SJCRH30 (cell line): ENCODE measurements around the gene HOXB13. TPM values are rescaled to one million over a fixed set of nuclear protein-coding genes. Genes with fewer than 3 reads are reported as not detected.
"Not testable (repeated sequence)": the region's sequence is repeated elsewhere in the genome, so short reads cannot be mapped to it uniquely, and the experiment has no call there.

ENCODE experiments used
- DNase-seq, 2 experiments: peaks; one replicate each; pipeline ENCODE4 v3.0.0-alpha.2; 2015 to 2020
- H3K27ac ChIP-seq: fragments of 250-450 bp; sonication (Bioruptor Pico); 2 replicates; pipeline ENCODE4 v1.5.1; 2020; ENCODE audit warnings: mild to moderate bottlenecking, moderate library complexity
- H3K27me3 ChIP-seq: fragments of 250-450 bp; sonication (Bioruptor Pico); 2 replicates; pipeline ENCODE4 v1.5.1; 2020; ENCODE audit warnings: mild to moderate bottlenecking, moderate library complexity
- H3K36me3 ChIP-seq: fragments of 250-450 bp; sonication (Bioruptor Pico); 2 replicates; pipeline ENCODE4 v1.5.1; 2020; ENCODE audit warnings: mild to moderate bottlenecking, moderate library complexity
- H3K4me1 ChIP-seq: fragments of 250-450 bp; sonication (Bioruptor Pico); 2 replicates; pipeline ENCODE4 v1.5.1; 2020; ENCODE audit warnings: mild to moderate bottlenecking, moderate library complexity
- H3K4me3 ChIP-seq: fragments of 250-450 bp; sonication (Bioruptor Pico); 2 replicates; pipeline ENCODE4 v1.5.1; 2020; ENCODE audit warnings: mild to moderate bottlenecking, moderate library complexity
- H3K9me3 ChIP-seq: fragments of 250-450 bp; sonication (Bioruptor Pico); replicated peaks from 2 replicates; pipeline ENCODE4 v1.5.1; 2020; ENCODE audit warnings: mild to moderate bottlenecking, moderate library complexity
- total RNA-seq: library from RNA; depleted of rRNA; stranded (reverse); fragments of >200 nt; shearing (Covaris generic); gene quantifications from 2 replicates; pipeline ENCODE4 v1.2.3, GENCODE V29; 2014

Gene HOXB13
- total RNA-seq, 1 experiment from 2014 or later = 8.3 TPM

GRCh38 chr17:48725004-48725287 lies 3.6 kb downstream of the HOXB13 start:
- DNase-seq = no peak
- no peak overlapping the region for H3K4me3 ChIP-seq
- H3K27me3 ChIP-seq = no peaks in the 10 kb centered on the region
- H3K36me3 ChIP-seq = no peaks in the 10 kb centered on the region
- H3K27ac ChIP-seq = no peak overlapping the region
- no peaks in the 10 kb centered on the region for H3K9me3 ChIP-seq
- peaks cover 2% of the 10 kb centered on the region; the same call in 1 of the 2 replicates for H3K4me1 ChIP-seq

DNA sequence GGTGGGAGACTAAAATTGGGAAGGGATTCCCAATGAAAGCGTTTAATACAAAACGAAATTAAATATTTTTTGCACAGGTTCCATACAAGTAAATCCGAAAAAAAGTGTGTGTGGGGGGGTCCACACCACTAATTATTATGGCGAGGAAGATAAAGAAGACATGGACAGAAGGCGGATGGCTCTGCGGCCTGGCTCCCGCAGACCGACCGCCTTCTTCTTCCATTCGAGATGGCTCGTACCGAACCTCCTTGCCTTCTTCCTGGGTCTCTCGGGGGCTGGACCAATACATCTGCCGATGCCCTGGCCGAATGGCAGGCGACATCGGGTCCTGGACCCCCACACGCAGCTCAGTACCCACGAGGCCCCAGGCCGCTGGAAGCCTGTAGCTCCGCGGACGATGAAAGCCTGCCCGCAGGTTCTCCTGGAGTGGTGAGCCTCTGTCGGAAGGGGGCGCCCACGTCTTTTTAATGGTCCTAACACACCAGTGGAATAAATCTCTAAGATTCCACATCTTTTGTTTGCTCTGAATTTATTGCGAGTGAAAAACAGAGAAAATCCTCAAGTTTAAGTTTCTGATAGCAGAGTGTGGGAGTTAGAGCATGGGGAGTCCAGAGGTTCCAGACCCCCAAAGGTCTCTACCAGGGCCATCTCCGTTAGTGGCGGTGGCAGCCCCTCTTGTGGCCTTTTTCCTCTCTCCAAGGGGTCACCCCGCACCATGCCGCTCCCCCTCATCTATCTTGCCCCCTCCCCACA lies 4.1 kb downstream of the HOXB13 start:
- H3K4me3 ChIP-seq = no peak overlapping the region
- H3K4me1 ChIP-seq = no peaks in the 10 kb centered on the region
- H3K27me3 ChIP-seq = no peaks in the 10 kb centered on the region
- peak; percentile 33 to 59 for DNase-seq
- no peak overlapping the region for H3K27ac ChIP-seq
- H3K9me3 ChIP-seq = no peaks in the 10 kb centered on the region
- no peaks in the 10 kb centered on the region for H3K36me3 ChIP-seq

- no peak for DNase-seq
- no peaks in the 10 kb centered on the region for H3K27me3 ChIP-seq
- H3K4me3 ChIP-seq = peak overlapping the region; percentile 41
- no peak overlapping the region; the same call in 1 of the 2 replicates for H3K27ac ChIP-seq
- no peaks in the 10 kb centered on the region for H3K36me3 ChIP-seq
- no peaks in the 10 kb centered on the region for H3K9me3 ChIP-seq
- no peaks in the 10 kb centered on the region for H3K4me1 ChIP-seq
These were observed 4.9 kb downstream of the HOXB13 start for GRCh38 chr17:48723423-48724250.

DNA sequence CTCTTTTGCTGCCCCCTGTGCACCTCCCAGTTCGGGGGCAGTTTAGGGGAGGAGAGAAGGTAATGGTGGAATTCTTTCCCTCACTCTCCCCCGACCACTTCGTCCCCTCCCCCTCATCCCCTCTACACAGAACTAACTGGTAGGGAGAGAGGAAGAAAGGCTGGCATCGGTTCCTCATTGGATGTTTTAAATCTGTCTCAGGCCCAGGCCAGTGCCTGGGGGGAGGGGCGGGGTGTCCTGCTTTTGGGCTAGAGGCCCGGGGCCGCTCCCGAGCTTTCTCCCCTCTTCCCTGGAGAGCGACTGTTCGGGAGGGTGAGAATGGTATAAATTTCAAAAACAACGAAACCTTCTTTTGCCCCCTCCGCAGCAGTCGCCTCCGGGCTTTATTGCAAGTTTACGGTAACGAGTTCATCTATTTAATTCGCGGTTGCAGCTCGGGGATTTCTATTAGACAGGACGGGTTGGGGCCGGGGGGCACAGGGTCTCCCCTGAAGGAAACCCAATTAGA lies 5.6 kb downstream of the HOXB13 start, which contains the start of gene PRAC2:
PRAC2 (plus strand) TSS at position 271 of the 508 bp plus-strand sequence. CDS start 1,226 bp downstream, outside the sequence.
- Histone ChIP-seq H3K27me3 (no peaks in the 10 kb centered on the region), H3K36me3 (no peaks in the 10 kb centered on the region), H3K27ac (no peak within 1 kb of the TSS; the same call in 1 of the 2 replicates), H3K4me1 (no peaks in the 10 kb centered on the region), H3K9me3 (no peaks in the 10 kb centered on the region), H3K4me3 (peak within 1 kb of the TSS; percentile 41)
- DNase-seq = peak; percentile 52 to 55

- no peak within 1 kb of the TSS; the same call in 1 of the 2 replicates for H3K27ac ChIP-seq
- peak within 1 kb of the TSS; percentile 41 for H3K4me3 ChIP-seq
- no peaks in the 10 kb centered on the region for H3K27me3 ChIP-seq
These were observed 6.2 kb downstream of the HOXB13 start, which contains the start of gene PRAC1 for GRCh38 chr17:48722201-48722907. Gene PRAC1 (minus strand): TSS chr17:48722518. CDS start chr17:48722392, 126 bp downstream.

DNA sequence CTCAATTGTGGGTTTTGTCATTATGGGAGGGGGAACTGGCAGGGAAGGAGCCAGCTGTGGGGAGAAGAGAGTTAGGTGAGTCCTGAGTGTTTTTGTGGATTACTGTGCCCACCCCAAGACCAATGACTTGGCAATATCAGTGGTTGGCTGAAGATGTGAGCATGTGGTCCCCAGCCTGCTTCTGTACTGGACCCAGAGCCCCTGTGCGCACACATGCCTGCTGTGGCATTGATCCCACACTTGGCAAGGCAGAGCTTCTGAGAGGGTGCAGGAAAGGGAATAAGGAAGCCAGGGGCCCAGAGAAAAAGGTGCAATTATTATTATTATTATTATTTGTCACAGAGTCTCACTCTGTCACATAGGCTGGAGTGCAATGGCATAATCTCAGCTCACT lies 7.5 kb downstream of the HOXB13 start:
- H3K36me3 ChIP-seq = no peaks in the 10 kb centered on the region
- H3K4me1 ChIP-seq = no peaks in the 10 kb centered on the region
- H3K4me3 ChIP-seq = no peak overlapping the region
- DNase-seq = no peak
- no peak overlapping the region for H3K27ac ChIP-seq
- H3K9me3 ChIP-seq = no peaks in the 10 kb centered on the region; the same call in 1 of the 2 replicates
- H3K27me3 ChIP-seq = no peaks in the 10 kb centered on the region

More at GRCh38 chr17:48722201-48722907, 6.2 kb downstream of the HOXB13 start, which contains the start of gene PRAC1:
- DNase-seq = peak in 1 of 2 experiments; percentile 17
- Histone ChIP-seq H3K36me3 (no peaks in the 10 kb centered on the region), H3K4me1 (no peaks in the 10 kb centered on the region), H3K9me3 (no peaks in the 10 kb centered on the region)

GRCh38 chr17:48720266-48721008 lies 8.1 kb downstream of the HOXB13 start:
- H3K27me3 ChIP-seq = no peaks in the 10 kb centered on the region
- H3K4me1 ChIP-seq = no peaks in the 10 kb centered on the region; the same call in 1 of the 2 replicates
- no peak for DNase-seq
- H3K27ac ChIP-seq = no peak overlapping the region
- H3K4me3 ChIP-seq = no peak overlapping the region
- H3K9me3 ChIP-seq = no peaks in the 10 kb centered on the region; the same call in 1 of the 2 replicates
- no peaks in the 10 kb centered on the region for H3K36me3 ChIP-seq

- no peaks in the 10 kb centered on the region; the same call in 1 of the 2 replicates for H3K4me1 ChIP-seq
- no peaks in the 10 kb centered on the region for H3K27me3 ChIP-seq
- H3K36me3 ChIP-seq = no peaks in the 10 kb centered on the region
- H3K4me3 ChIP-seq = no peak overlapping the region
- DNase-seq = no peak
- H3K9me3 ChIP-seq = no peaks in the 10 kb centered on the region; the same call in 1 of the 2 replicates
- no peak overlapping the region for H3K27ac ChIP-seq
These were observed 8.8 kb downstream of the HOXB13 start for GRCh38 chr17:48719642-48720265.

DNA sequence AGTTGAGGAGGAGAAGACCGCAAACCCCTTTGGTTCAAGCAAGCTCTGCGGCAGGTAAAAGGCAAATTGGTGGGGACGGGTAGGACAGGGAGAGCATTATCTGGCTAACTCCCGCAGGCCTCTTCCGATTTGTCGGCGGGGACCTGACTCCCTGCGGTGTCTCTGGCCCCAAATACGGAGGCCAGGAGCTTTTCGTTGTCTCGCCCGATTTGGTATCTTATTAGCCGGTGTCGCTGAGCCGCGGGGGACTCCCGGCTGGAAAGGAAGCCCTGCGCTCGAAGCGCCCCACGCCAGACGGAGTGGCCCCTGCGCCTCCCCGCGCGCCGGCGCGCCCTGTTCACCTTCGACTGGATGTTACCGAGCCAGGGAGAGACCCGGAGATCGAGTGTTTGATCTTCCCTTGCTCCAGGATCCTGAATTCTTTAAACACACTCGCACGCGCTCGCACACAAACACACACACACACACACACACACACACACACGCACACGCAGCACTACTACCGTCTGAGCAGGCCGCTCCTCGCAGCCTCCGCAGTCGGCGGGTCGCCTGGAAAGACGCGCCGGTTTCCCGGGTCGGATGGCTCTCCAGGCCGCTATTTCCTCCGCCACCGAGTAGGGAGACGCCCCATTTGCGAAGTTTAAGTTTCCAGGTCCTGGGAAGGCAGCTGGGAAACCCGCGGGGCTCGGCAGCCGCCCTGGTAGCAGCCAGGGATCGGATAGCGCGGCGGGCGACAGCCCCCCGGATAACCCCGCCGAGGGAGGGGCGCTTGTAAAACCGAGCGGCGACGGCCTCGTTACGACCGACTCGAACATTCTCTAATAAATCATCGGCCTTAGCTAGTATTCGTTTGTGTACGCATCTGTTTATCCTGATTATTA lies 9.5 kb downstream of the HOXB13 start:
- no peak for DNase-seq
- H3K27me3 ChIP-seq = no peaks in the 10 kb centered on the region
- no peaks in the 10 kb centered on the region; the same call in 1 of the 2 replicates for H3K9me3 ChIP-seq
- H3K36me3 ChIP-seq = no peaks in the 10 kb centered on the region
- no peak overlapping the region for H3K4me3 ChIP-seq
- H3K4me1 ChIP-seq = no peaks in the 10 kb centered on the region; the same call in 1 of the 2 replicates
- no peak overlapping the region for H3K27ac ChIP-seq

- Histone ChIP-seq H3K27me3 (no peaks in the 10 kb centered on the region), H3K4me3 (no peak overlapping the region)
These were observed 10.3 kb downstream of the HOXB13 start for GRCh38 chr17:48718227-48718760.

DNA sequence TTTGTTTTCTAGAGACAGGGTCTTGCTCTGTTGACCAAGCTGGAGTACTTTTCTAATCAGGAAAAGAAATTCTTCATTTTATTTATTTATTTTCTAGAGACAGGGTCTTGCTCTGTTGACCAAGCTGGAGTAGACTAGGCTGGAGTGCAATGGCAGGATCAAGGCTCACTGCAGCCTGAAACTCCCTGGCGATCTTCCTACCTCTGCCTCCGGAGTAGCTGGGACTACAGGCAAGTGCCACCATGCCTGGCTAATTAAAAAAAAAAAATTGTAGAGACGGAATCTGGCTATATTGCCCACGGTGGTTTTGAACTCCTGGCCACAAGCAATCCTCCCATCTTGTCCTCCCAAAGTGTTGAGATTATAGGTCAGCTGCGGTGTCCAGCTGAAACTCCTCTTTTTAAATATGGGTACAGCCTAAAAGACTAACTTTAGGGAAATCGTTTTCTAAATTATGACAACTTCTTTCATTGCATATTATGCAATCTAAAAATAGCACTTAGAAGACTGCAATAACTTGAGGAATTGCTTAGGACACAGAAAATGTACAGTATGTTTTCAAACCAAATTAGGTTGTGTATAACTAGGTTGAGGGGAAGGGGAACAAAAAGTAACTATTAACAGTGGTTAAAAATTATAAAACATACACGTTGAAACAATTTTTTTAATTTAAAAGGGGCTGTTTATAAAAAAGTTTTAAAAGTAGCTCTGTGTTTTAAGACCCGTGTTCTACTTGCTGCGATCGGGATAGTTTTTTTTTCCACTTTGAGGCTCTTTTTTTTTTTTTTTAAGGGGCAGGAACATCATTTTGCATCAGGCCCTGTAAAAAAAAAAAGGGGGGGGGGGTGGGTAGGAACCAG lies 11.0 kb downstream of the HOXB13 start:
- Histone ChIP-seq H3K27ac (no peak overlapping the region), H3K4me1 (no peaks in the 10 kb centered on the region; the same call in 1 of the 2 replicates), H3K27me3 (no peaks in the 10 kb centered on the region), H3K36me3 (no peaks in the 10 kb centered on the region), H3K9me3 (no peaks in the 10 kb centered on the region; the same call in 1 of the 2 replicates), H3K4me3 (no peak overlapping the region)
- no peak for DNase-seq

More at GRCh38 chr17:48718227-48718760, 10.3 kb downstream of the HOXB13 start:
- DNase-seq = no peak
- Histone ChIP-seq H3K9me3 (no peaks in the 10 kb centered on the region; the same call in 1 of the 2 replicates), H3K27ac (no peak overlapping the region), H3K36me3 (no peaks in the 10 kb centered on the region), H3K4me1 (no peaks in the 10 kb centered on the region; the same call in 1 of the 2 replicates)

DNA sequence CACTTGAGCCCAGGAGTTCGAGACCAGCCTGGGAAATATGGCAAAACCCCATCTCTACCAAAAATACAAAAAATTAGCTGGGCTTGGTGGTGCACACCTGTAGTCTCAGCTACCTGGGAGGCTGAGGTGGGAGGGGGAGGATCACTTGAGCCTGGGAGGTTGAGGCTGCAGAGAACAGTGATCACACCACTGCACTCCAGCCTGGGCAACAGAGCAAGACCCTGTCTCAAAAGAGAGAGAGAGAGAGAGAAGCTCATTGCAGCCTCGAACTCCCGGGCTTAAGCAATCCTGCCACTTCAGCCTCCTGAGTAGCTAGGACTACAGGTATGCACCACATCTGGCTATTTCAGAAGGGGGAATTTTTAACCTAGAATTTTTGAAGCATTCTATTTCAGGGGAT lies 12.0 kb downstream of the HOXB13 start:
- H3K27me3 ChIP-seq, H3K4me3 ChIP-seq, H3K9me3 ChIP-seq, DNase-seq, H3K4me1 ChIP-seq, H3K27ac ChIP-seq, H3K36me3 ChIP-seq: not testable (repeated sequence)
